Measurements from ENCODE around the gene LRBA.

DNA sequence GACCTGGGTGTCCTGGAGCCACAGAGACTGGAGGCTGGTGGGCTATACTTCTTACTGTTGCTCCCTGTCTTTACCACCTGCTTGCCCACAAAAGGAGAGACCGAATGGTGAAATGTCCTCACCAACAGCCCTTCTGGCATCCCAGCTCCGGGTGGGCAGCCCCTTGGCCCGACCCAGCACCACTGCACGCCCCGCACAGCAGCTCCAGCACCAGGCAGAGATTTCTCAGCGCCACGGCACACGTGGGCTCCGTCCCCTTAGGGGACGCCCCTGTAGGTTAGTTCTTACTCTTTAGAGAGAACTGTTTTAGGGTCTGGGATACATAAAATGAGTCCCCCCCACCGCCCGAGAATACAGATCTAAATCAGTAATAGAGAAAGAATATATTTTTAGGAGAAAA, 591.6 kb downstream of the LRBA start:
- TF ChIP-seq JUND (IDR thresholded peaks at IDR 0.05) (no peak), FOXA2 (IDR thresholded peaks at IDR 0.05) (no peak), GABPA (IDR thresholded peaks at IDR 0.05 in 1 of 2, conservative IDR thresholded peaks at IDR 0.05 in 1 of 2) (no peak), SP1 (IDR thresholded peaks at IDR 0.05) (no peak)
- TF ChIP-seq, protein P1, sequence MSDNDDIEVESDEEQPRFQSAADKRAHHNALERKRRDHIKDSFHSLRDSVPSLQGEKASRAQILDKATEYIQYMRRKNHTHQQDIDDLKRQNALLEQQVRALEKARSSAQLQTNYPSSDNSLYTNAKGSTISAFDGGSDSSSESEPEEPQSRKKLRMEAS (IDR thresholded peaks at IDR 0.05) = no peak
- TF ChIP-seq, protein P2, sequence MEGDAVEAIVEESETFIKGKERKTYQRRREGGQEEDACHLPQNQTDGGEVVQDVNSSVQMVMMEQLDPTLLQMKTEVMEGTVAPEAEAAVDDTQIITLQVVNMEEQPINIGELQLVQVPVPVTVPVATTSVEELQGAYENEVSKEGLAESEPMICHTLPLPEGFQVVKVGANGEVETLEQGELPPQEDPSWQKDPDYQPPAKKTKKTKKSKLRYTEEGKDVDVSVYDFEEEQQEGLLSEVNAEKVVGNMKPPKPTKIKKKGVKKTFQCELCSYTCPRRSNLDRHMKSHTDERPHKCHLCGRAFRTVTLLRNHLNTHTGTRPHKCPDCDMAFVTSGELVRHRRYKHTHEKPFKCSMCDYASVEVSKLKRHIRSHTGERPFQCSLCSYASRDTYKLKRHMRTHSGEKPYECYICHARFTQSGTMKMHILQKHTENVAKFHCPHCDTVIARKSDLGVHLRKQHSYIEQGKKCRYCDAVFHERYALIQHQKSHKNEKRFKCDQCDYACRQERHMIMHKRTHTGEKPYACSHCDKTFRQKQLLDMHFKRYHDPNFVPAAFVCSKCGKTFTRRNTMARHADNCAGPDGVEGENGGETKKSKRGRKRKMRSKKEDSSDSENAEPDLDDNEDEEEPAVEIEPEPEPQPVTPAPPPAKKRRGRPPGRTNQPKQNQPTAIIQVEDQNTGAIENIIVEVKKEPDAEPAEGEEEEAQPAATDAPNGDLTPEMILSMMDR (IDR thresholded peaks at IDR 0.05; ENCODE audit: low read depth, low read length, missing input control) = no peak
- TF ChIP-seq, protein P3, sequence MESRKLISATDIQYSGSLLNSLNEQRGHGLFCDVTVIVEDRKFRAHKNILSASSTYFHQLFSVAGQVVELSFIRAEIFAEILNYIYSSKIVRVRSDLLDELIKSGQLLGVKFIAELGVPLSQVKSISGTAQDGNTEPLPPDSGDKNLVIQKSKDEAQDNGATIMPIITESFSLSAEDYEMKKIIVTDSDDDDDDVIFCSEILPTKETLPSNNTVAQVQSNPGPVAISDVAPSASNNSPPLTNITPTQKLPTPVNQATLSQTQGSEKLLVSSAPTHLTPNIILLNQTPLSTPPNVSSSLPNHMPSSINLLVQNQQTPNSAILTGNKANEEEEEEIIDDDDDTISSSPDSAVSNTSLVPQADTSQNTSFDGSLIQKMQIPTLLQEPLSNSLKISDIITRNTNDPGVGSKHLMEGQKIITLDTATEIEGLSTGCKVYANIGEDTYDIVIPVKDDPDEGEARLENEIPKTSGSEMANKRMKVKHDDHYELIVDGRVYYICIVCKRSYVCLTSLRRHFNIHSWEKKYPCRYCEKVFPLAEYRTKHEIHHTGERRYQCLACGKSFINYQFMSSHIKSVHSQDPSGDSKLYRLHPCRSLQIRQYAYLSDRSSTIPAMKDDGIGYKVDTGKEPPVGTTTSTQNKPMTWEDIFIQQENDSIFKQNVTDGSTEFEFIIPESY (IDR thresholded peaks at IDR 0.05) = no peak

All from liver (tissue), 3 donors.